Measurements from ENCODE around the gene RAP1GAP2. TPM values are rescaled to one million over a fixed set of nuclear protein-coding genes. Genes with fewer than 3 reads are reported as not detected.

The RAP1GAP2 gene
- polyA plus RNA-seq, 3 donors, result 1.5 to 48.4 (median 6.1) TPM

- peaks cover 16 to 29% of the 10 kb centered on the region in 2 donors for H3K4me1 ChIP-seq (ENCODE audit: control insufficient read depth in 1 of 2, insufficient read depth in 2 of 2, low read length in 2 of 2)
- Mint-ChIP-seq H3K4me3 (no peak overlapping the region), H3K36me3 (peaks cover 32 to 46% of the 10 kb centered on the region in 2 donors), H3K4me1 (peaks cover 24% of the 10 kb centered on the region), H3K27ac (no peak overlapping the region), H3K9me3 (peaks cover 0 to 4% (median 3%) of the 10 kb centered on the region in 7 donors), H3K27me3 (ENCODE audit: low read depth in 3 of 3) (peaks cover 16 to 30% (median 26%) of the 10 kb centered on the region in 3 donors)
- no peak overlapping the region for H3K4me2 ChIP-seq (replicated peaks; ENCODE audit: extremely low read depth, low read length, poor library complexity, severe bottlenecking)
- no peak overlapping the region for H3K4me3 ChIP-seq (replicated peaks in 1 of 3; ENCODE audit: low read depth in 2 of 3, low read length in 3 of 3)
- H3K27me3 ChIP-seq (ENCODE audit: control insufficient read depth in 2 of 2, insufficient read depth in 2 of 2, low read length in 2 of 2), result peaks cover 5 to 21% of the 10 kb centered on the region in 2 donors
- H3K9ac ChIP-seq (ENCODE audit: insufficient read depth, low read length, poor library complexity, severe bottlenecking), result no peak overlapping the region
- 100% methylated on average over 4 of the region's 5 CpGs for WGBS (ENCODE audit: insufficient coverage)
- H3K27ac ChIP-seq (ENCODE audit: low read depth in 1 of 2, low read length in 2 of 2), result no peak overlapping the region
- no peak overlapping the region for H2AFZ ChIP-seq (ENCODE audit: insufficient read depth, low read depth, low read length, poor library complexity, severe bottlenecking)
- no peak for DNase-seq
- peaks cover 97% of the 10 kb centered on the region for H4K20me1 ChIP-seq (ENCODE audit: insufficient read depth, low read length)
- TF ChIP-seq CTCF (IDR thresholded peaks at IDR 0.05), result no peak
- intact Hi-C loops (cut with micrococcal nuclease), result loop anchor here in 1 of 2 donors (10.0 kb wide), 1 partner anchor 62 kb away; the partner anchor contains the start of gene RAP1GAP2
- H3K79me2 ChIP-seq (ENCODE audit: insufficient read depth, low read length), result peaks cover 76% of the 10 kb centered on the region
- H3K9me3 ChIP-seq (replicated peaks in 1 of 2; ENCODE audit: control insufficient read depth in 1 of 2, insufficient read depth in 1 of 2, low read length in 2 of 2), result no peaks in the 10 kb centered on the region
- peaks cover 6 to 18% of the 10 kb centered on the region in 2 donors for H3K36me3 ChIP-seq (replicated peaks in 1 of 2; ENCODE audit: control insufficient read depth in 1 of 2, insufficient read depth in 2 of 2, low read length in 2 of 2)
These were observed 60.5 kb downstream of the RAP1GAP2 start for GRCh38 chr17:2856727-2857126.

GRCh38 chr17:2860045-2860444 is 63.8 kb downstream of the RAP1GAP2 start:
- peaks cover 92% of the 10 kb centered on the region for H3K79me2 ChIP-seq (ENCODE audit: insufficient read depth, low read length)
- H3K4me1 Mint-ChIP-seq, result peaks cover 5% of the 10 kb centered on the region
- WGBS (ENCODE audit: insufficient coverage), result 100% methylated on average over 1 of the region's 4 CpGs
- H3K9ac ChIP-seq (ENCODE audit: insufficient read depth, low read length, poor library complexity, severe bottlenecking), result no peak overlapping the region
- peak overlapping the region in 2 of 7 donors; percentile 32 to 51 for H3K27ac Mint-ChIP-seq
- H2AFZ ChIP-seq (ENCODE audit: insufficient read depth, low read depth, low read length, poor library complexity, severe bottlenecking), result no peak overlapping the region
- no peak overlapping the region for H3K27ac ChIP-seq (ENCODE audit: low read depth in 1 of 2, low read length in 2 of 2)
- no peak overlapping the region for H3K4me3 Mint-ChIP-seq
- H3K27me3 ChIP-seq (ENCODE audit: control insufficient read depth in 2 of 2, insufficient read depth in 2 of 2, low read length in 2 of 2), result peaks cover under 1 to 1% of the 10 kb centered on the region in 2 donors
- DNase-seq, result no peak
- no peak for TF ChIP-seq CTCF (IDR thresholded peaks at IDR 0.05)
- peaks cover 100% of the 10 kb centered on the region for H4K20me1 ChIP-seq (ENCODE audit: insufficient read depth, low read length)
- H3K27me3 Mint-ChIP-seq (ENCODE audit: low read depth in 3 of 3), result peaks cover 0 to 5% (median 2%) of the 10 kb centered on the region in 3 donors
- no peaks in the 10 kb centered on the region for H3K9me3 Mint-ChIP-seq
- no peak overlapping the region for H3K4me2 ChIP-seq (replicated peaks; ENCODE audit: extremely low read depth, low read length, poor library complexity, severe bottlenecking)
- H3K36me3 ChIP-seq (replicated peaks in 1 of 2; ENCODE audit: control insufficient read depth in 1 of 2, insufficient read depth in 2 of 2, low read length in 2 of 2), result peaks cover 16 to 43% of the 10 kb centered on the region in 2 donors
- intact Hi-C loops (cut with micrococcal nuclease), result no loop called here
- no peaks in the 10 kb centered on the region for H3K9me3 ChIP-seq (replicated peaks in 1 of 2; ENCODE audit: control insufficient read depth in 1 of 2, insufficient read depth in 1 of 2, low read length in 2 of 2)
- H3K4me1 ChIP-seq (ENCODE audit: control insufficient read depth in 1 of 2, insufficient read depth in 2 of 2, low read length in 2 of 2), result peaks cover 0 to 1% of the 10 kb centered on the region in 2 donors
- peaks cover 35 to 68% of the 10 kb centered on the region in 2 donors for H3K36me3 Mint-ChIP-seq
- H3K4me3 ChIP-seq (replicated peaks in 1 of 3; ENCODE audit: low read depth in 2 of 3, low read length in 3 of 3), result no peak overlapping the region

All from CD14-positive monocyte (primary cell).